ENCODE results near the gene KRTAP10-7. TPM values are rescaled to one million over a fixed set of nuclear protein-coding genes. Genes with fewer than 3 reads are reported as not detected.

The KRTAP10-7 gene
- total and polyA plus RNA-seq, 2 of the 13 experiments (the other 11 are each of a cell fraction or from before 2014, with no cell fraction given), result not detected

GRCh38 chr21:44593598-44594405, 6.6 kb upstream of the KRTAP10-7 start (continued):
- TF ChIP-seq ATRX (CRISPR knock-in tag; IDR thresholded peaks at IDR 0.05; ENCODE audit: borderline replicate concordance), result no peak
- TF ChIP-seq BRD4 (CRISPR knock-in tag; IDR thresholded peaks at IDR 0.05), result peak; percentile 56; the same call in 1 of the 2 replicates
- peak; percentile 94 for TF ChIP-seq PAXIP1 (CRISPR knock-in tag; conservative IDR thresholded peaks at IDR 0.05)
- TF ChIP-seq ATF2 (CRISPR knock-in tag; IDR thresholded peaks at IDR 0.05), result peak; percentile 64; the same call in 1 of the 2 replicates
- TF ChIP-seq MXD1 (CRISPR knock-in tag; IDR thresholded peaks at IDR 0.05), result no peak
- TF ChIP-seq ZBTB1 (CRISPR knock-in tag; IDR thresholded peaks at IDR 0.05; ENCODE audit: borderline replicate concordance), result no peak
- TF ChIP-seq FOXA3 (CRISPR knock-in tag; IDR thresholded peaks at IDR 0.05), result peak; percentile 73
- peak; percentile 56; the same call in 1 of the 2 replicates for TF ChIP-seq PRMT3 (CRISPR knock-in tag; IDR thresholded peaks at IDR 0.05; ENCODE audit: borderline replicate concordance, low read depth)
- TF ChIP-seq ZMAT3 (CRISPR knock-in tag; conservative IDR thresholded peaks at IDR 0.05), result peak; percentile 69
- peak; percentile 35; the same call in 1 of the 2 replicates for TF ChIP-seq KMT2A (CRISPR knock-in tag; IDR thresholded peaks at IDR 0.05)
- no peak for TF ChIP-seq HNRNPLL (IDR thresholded peaks at IDR 0.05; ENCODE audit: low read depth, low read length, poor library complexity, severe bottlenecking)
- TF ChIP-seq ZNF160 (CRISPR knock-in tag; IDR thresholded peaks at IDR 0.05), result no peak
- TF ChIP-seq ZNF597 (CRISPR knock-in tag; IDR thresholded peaks at IDR 0.05), result no peak
- TF ChIP-seq ATF1 (CRISPR knock-in tag; IDR thresholded peaks at IDR 0.05), result no peak
- TF ChIP-seq RFX3 (CRISPR knock-in tag; IDR thresholded peaks at IDR 0.05), result no peak
- peak; percentile 24; the same call in 1 of the 2 replicates for TF ChIP-seq BRF2 (CRISPR knock-in tag; IDR thresholded peaks at IDR 0.05)
- TF ChIP-seq SRY (CRISPR knock-in tag; IDR thresholded peaks at IDR 0.05), result no peak
- TF ChIP-seq ZGPAT (CRISPR knock-in tag; IDR thresholded peaks at IDR 0.05), result peak; percentile 84
- no peak for TF ChIP-seq MLLT10 (CRISPR knock-in tag; IDR thresholded peaks at IDR 0.05)
- peak; percentile 92 for TF ChIP-seq ARNTL (CRISPR knock-in tag; IDR thresholded peaks at IDR 0.05)

All from HepG2 (cell line).